ENCODE results near the gene ZNF578. TPM values are rescaled to one million over a fixed set of nuclear protein-coding genes. Genes with fewer than 3 reads are reported as not detected.

ZNF578 gene
- total and polyA plus RNA-seq, 2 of the 4 experiments (the other 2 are of a cell fraction), result 1.4 to 4.1 TPM

GRCh38 chr19:52492994-52493470, 39.7 kb downstream of the ZNF578 start:
- CTCF ChIA-PET, result no interaction called here
- Histone ChIP-seq H3K14ac (replicated peaks; ENCODE audit: low read depth, low read length) (no peak overlapping the region), H2AK5ac (ENCODE audit: low read depth, low read length) (no peak overlapping the region), H2BK20ac (ENCODE audit: low read depth, low read length) (no peak overlapping the region), H2AFZ (replicated peaks; ENCODE audit: low read length, poor library complexity) (peak overlapping the region; percentile 72), H4K5ac (ENCODE audit: low read depth, low read length) (no peak overlapping the region), H3K79me1 (ENCODE audit: low read depth in 1 of 2, low read length in 2 of 2) (no peaks in the 10 kb centered on the region), H2BK120ac (ENCODE audit: low read depth, low read length) (no peak overlapping the region), H3K4me2 (ENCODE audit: low read depth, low read length) (no peak overlapping the region), H3K9me3 (ENCODE audit: control insufficient read depth, insufficient read depth, low read length) (peaks cover 35% of the 10 kb centered on the region), H4K91ac (ENCODE audit: insufficient read depth, low read depth, low read length) (no peak overlapping the region), H2BK5ac (ENCODE audit: low read depth, low read length, poor library complexity, severe bottlenecking) (no peak overlapping the region), H3K4me3 (ENCODE audit: insufficient read depth, low read depth, low read length) (no peak overlapping the region), H2AK9ac (replicated peaks; ENCODE audit: low read depth, low read length, poor library complexity) (no peak overlapping the region), H3K18ac (ENCODE audit: low read depth, low read length) (no peak overlapping the region), H2BK15ac (ENCODE audit: low read depth, low read length) (no peak overlapping the region), H3K56ac (ENCODE audit: extremely low read depth, insufficient read depth, low read length) (no peak overlapping the region), H3K23ac (ENCODE audit: low read depth, low read length) (no peak overlapping the region), H3K9ac (ENCODE audit: low read depth, low read length) (no peak overlapping the region), H3K27ac (ENCODE audit: insufficient read depth, low read length) (no peak overlapping the region), H3K4me1 (ENCODE audit: control insufficient read depth, insufficient read depth, low read length) (no peaks in the 10 kb centered on the region), H3K36me3 (ENCODE audit: control insufficient read depth, insufficient read depth, low read length) (no peaks in the 10 kb centered on the region), H4K8ac (ENCODE audit: low read depth in 2 of 2, low read length in 2 of 2) (no peak overlapping the region), H4K20me1 (ENCODE audit: insufficient read depth, low read length) (no peaks in the 10 kb centered on the region), H3K9me1 (ENCODE audit: insufficient read depth, low read length) (no peaks in the 10 kb centered on the region), H3K4ac (ENCODE audit: low read depth, low read length) (no peak overlapping the region), H3K27me3 (ENCODE audit: control insufficient read depth, insufficient read depth, low read length) (no peaks in the 10 kb centered on the region)
- no TSS peak for BruUV-seq (replicated peaks)
- in situ Hi-C loops (cut with MboI; ENCODE audit: low sequenced_read_pairs), result no loop called here
- DNase-seq, result no peak
- POLR2A ChIA-PET (ENCODE audit: unreplicated experiment), result no interaction called here
- intact Hi-C loops (cut with micrococcal nuclease), result no loop called here
- dilution Hi-C loops (cut with HindIII; ENCODE audit: low sequenced_read_pairs, unreplicated experiment), result no loop called here
- 17% methylated on average over 18 of the region's 28 CpGs; no CpG with 5 or more reads in 1 of the 2 experiments for WGBS, 2 experiments (ENCODE audit: extremely low coverage in 2 of 2, insufficient read length in 1 of 2)
- ATAC-seq (ENCODE audit: low read depth), result no peak
- TF ChIP-seq MAFK (IDR thresholded peaks at IDR 0.05; ENCODE audit: low read depth, low read length) (no peak), RFX5 (IDR thresholded peaks at IDR 0.05; ENCODE audit: low read depth, low read length) (no peak), BHLHE40 (IDR thresholded peaks at IDR 0.05; ENCODE audit: low read depth, low read length) (no peak), POLR2A (IDR thresholded peaks at IDR 0.05; ENCODE audit: low read depth, low read length) (no peak), CHD1 (IDR thresholded peaks at IDR 0.05; ENCODE audit: low read depth, low read length) (no peak), CTCF (conservative IDR thresholded peaks at IDR 0.05; ENCODE audit: low read depth, low read length) (no peak), NFE2L2 (IDR thresholded peaks at IDR 0.05; ENCODE audit: low read depth, low read length) (no peak), RAD21 (IDR thresholded peaks at IDR 0.05; ENCODE audit: low read length) (no peak), CEBPB (IDR thresholded peaks at IDR 0.05; ENCODE audit: low read depth, low read length) (no peak)
- TF ChIP-seq, protein P1, sequence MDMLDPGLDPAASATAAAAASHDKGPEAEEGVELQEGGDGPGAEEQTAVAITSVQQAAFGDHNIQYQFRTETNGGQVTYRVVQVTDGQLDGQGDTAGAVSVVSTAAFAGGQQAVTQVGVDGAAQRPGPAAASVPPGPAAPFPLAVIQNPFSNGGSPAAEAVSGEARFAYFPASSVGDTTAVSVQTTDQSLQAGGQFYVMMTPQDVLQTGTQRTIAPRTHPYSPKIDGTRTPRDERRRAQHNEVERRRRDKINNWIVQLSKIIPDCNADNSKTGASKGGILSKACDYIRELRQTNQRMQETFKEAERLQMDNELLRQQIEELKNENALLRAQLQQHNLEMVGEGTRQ (IDR thresholded peaks at IDR 0.05; ENCODE audit: low read depth, low read length), result no peak
